OCI-LY1 (cell line): ENCODE results near the gene ZMYM5.
"Not testable (repeated sequence)": the region's sequence is repeated elsewhere in the genome, so short reads cannot be mapped to it uniquely, and the experiment has no call there.

Experiments
- H2AFZ ChIP-seq: fragments of 200-600 bp; sonication (generic), shearing (Covaris generic); 2 replicates; pipeline ENCODE4 v1.6.0; 2014; ENCODE audit warnings: antibody characterized with exemption, mild to moderate bottlenecking, low read length
- H3F3A ChIP-seq: fragments of 200-600 bp; sonication (generic), shearing (Covaris generic); 2 replicates; pipeline ENCODE4 v1.6.0; 2014; ENCODE audit warnings: mild to moderate bottlenecking, antibody characterized with exemption, low read length, moderate library complexity; ENCODE audit not compliant: insufficient read depth
- H3K27ac ChIP-seq: fragments of 200-600 bp; sonication (generic); 2 replicates; pipeline ENCODE4 v1.5.1; 2014; ENCODE audit warnings: low read length, mixed run types, mild to moderate bottlenecking, low read depth; ENCODE audit not compliant: poor library complexity, severe bottlenecking
- H3K27me3 ChIP-seq: fragments of 200-600 bp; sonication (generic); 2 replicates; pipeline ENCODE4 v1.6.0; 2014; ENCODE audit warnings: antibody characterized with exemption, mild to moderate bottlenecking, low read length, moderate library complexity; ENCODE audit not compliant: insufficient read depth
- H3K36me3 ChIP-seq: fragments of 200-600 bp; sonication (generic); 2 replicates; pipeline ENCODE4 v1.6.1; 2014; ENCODE audit warnings: mild to moderate bottlenecking, antibody characterized with exemption, low read length, moderate library complexity, mixed read lengths; ENCODE audit not compliant: insufficient read depth
- H3K4me1 ChIP-seq: fragments of 200-600 bp; sonication (generic); 2 replicates; pipeline ENCODE4 v1.5.1; 2014; ENCODE audit warnings: mild to moderate bottlenecking, low read length, moderate library complexity; ENCODE audit not compliant: insufficient read depth, severe bottlenecking
- H3K4me2 ChIP-seq: fragments of 200-600 bp; sonication (generic), shearing (Covaris generic); 2 replicates; pipeline ENCODE4 v1.6.1; 2014; ENCODE audit warnings: low read length
- H3K4me3 ChIP-seq: fragments of 200-600 bp; sonication (generic); 2 replicates; pipeline ENCODE4 v1.5.1; 2014; ENCODE audit warnings: low read length, low read depth, mild to moderate bottlenecking, mixed read lengths; ENCODE audit not compliant: poor library complexity, severe bottlenecking
- H3K79me2 ChIP-seq: fragments of 200-600 bp; shearing (Covaris generic); 2 replicates; pipeline ENCODE4 v1.6.1; 2016; ENCODE audit warnings: mixed run types, low read length, mixed read lengths; ENCODE audit not compliant: insufficient read depth
- H3K9ac ChIP-seq: fragments of 200-600 bp; sonication (generic), shearing (Covaris generic); 2 replicates; pipeline ENCODE4 v1.6.1; 2014; ENCODE audit warnings: mild to moderate bottlenecking, low read length, mixed read lengths
- H3K9me2 ChIP-seq: fragments of 200-600 bp; sonication (generic), shearing (Covaris generic); 2 replicates; pipeline ENCODE4 v1.6.1; 2014; ENCODE audit warnings: low read depth, mild to moderate bottlenecking, low read length, mixed read lengths
- H3K9me3 ChIP-seq: fragments of 200-600 bp; shearing (Covaris generic); 2 replicates; pipeline ENCODE4 v1.6.1; 2014; ENCODE audit warnings: low read length, mixed read lengths
- H4K20me1 ChIP-seq: fragments of 200-600 bp; sonication (generic), shearing (Covaris generic); 2 replicates; pipeline ENCODE4 v1.6.0; 2016; ENCODE audit warnings: mild to moderate bottlenecking, low read length; ENCODE audit not compliant: insufficient read depth
- CTCF ChIP-seq: fragments of 200-600 bp; sonication (generic), shearing (Covaris generic); IDR thresholded peaks from 2 replicates; pipeline ENCODE4 v1.5.1; 2017; ENCODE audit warnings: mild to moderate bottlenecking, antibody characterized with exemption, low read length, moderate library complexity, mixed read lengths
- EZH2 ChIP-seq: fragments of 200-600 bp; sonication (generic), shearing (Covaris generic); IDR thresholded peaks from 2 replicates; pipeline ENCODE4 v1.8.0; 2017; ENCODE audit warnings: borderline replicate concordance, mixed run types, mild to moderate bottlenecking, antibody characterized with exemption, low read length, moderate library complexity, mixed read lengths

The ZMYM5 gene

GRCh38 chr13:19794631-19795030 is 68.8 kb downstream of the ZMYM5 start:
- Histone ChIP-seq H3F3A (no peaks in the 10 kb centered on the region), H3K27me3 (no peaks in the 10 kb centered on the region), H3K4me3 (no peak overlapping the region), H3K4me1 (no peaks in the 10 kb centered on the region), H3K36me3 (no peaks in the 10 kb centered on the region), H2AFZ (no peak overlapping the region), H3K9me3 (no peaks in the 10 kb centered on the region), H3K9me2 (no peaks in the 10 kb centered on the region), H3K27ac (no peak overlapping the region), H3K9ac (no peak overlapping the region), H4K20me1 (no peaks in the 10 kb centered on the region), H3K79me2 (no peaks in the 10 kb centered on the region), H3K4me2 (no peak overlapping the region)
- TF ChIP-seq EZH2: no peak
- no peak for TF ChIP-seq CTCF

GRCh38 chr13:19791953-19792537 is 71.4 kb downstream of the ZMYM5 start:
- Histone ChIP-seq H3K4me1 (no peaks in the 10 kb centered on the region), H3K27ac (no peak overlapping the region), H3K4me2 (no peak overlapping the region), H3K27me3 (no peaks in the 10 kb centered on the region), H4K20me1 (no peaks in the 10 kb centered on the region), H3K4me3 (no peak overlapping the region), H3F3A (no peaks in the 10 kb centered on the region), H3K9me2 (no peaks in the 10 kb centered on the region), H3K9ac (no peak overlapping the region), H3K9me3 (no peaks in the 10 kb centered on the region), H3K79me2 (no peaks in the 10 kb centered on the region), H3K36me3 (no peaks in the 10 kb centered on the region), H2AFZ (no peak overlapping the region)
- TF ChIP-seq CTCF: no peak
- no peak for TF ChIP-seq EZH2

GRCh38 chr13:19782727-19783682 is 80.4 kb downstream of the ZMYM5 start, which contains the start of gene PSPC1:
Gene PSPC1 (minus strand): TSS chr13:19782945. CDS start chr13:19782757, 188 bp downstream.
- Histone ChIP-seq H3K36me3 (peaks cover 19% of the 10 kb centered on the region), H2AFZ (peak within 1 kb of the TSS; percentile 93; the same call in 1 of the 2 replicates), H3K9ac (peak within 1 kb of the TSS; percentile 88), H3K4me1 (peaks cover 14% of the 10 kb centered on the region), H3K27ac (peak within 1 kb of the TSS; percentile 78), H3K4me2 (peak within 1 kb of the TSS; percentile 57), H3K79me2 (peaks cover 22% of the 10 kb centered on the region), H3K4me3 (peak within 1 kb of the TSS; percentile 79)
- H3F3A ChIP-seq, H3K9me3 ChIP-seq, H3K27me3 ChIP-seq, H4K20me1 ChIP-seq, H3K9me2 ChIP-seq: not testable (repeated sequence)
